D721Med (cell line): ENCODE results near the gene PPP1CA.
A peak's percentile ranks its signal among the peaks of the same experiment; 100 is the strongest.

ENCODE experiments used
- DNase-seq: peaks from one replicate; pipeline ENCODE4 v3.0.0; 2011; ENCODE audit warnings: low spot score; ENCODE audit not compliant: insufficient read length
- FAIRE-seq: peaks from 2 replicates; lab custom pipeline; 2011; peaks lifted over from hg19 to GRCh38; lab: Jason Lieb, UNC
- TF ChIP-seq, protein P1 (sequence below): IDR thresholded peaks from 2 replicates; pipeline ENCODE4 v1.5.1; 2012; ENCODE audit warnings: mild to moderate bottlenecking, control low read depth; ENCODE audit not compliant: insufficient read depth; ENCODE audit errors: missing control alignments

Gene PPP1CA

DNA sequence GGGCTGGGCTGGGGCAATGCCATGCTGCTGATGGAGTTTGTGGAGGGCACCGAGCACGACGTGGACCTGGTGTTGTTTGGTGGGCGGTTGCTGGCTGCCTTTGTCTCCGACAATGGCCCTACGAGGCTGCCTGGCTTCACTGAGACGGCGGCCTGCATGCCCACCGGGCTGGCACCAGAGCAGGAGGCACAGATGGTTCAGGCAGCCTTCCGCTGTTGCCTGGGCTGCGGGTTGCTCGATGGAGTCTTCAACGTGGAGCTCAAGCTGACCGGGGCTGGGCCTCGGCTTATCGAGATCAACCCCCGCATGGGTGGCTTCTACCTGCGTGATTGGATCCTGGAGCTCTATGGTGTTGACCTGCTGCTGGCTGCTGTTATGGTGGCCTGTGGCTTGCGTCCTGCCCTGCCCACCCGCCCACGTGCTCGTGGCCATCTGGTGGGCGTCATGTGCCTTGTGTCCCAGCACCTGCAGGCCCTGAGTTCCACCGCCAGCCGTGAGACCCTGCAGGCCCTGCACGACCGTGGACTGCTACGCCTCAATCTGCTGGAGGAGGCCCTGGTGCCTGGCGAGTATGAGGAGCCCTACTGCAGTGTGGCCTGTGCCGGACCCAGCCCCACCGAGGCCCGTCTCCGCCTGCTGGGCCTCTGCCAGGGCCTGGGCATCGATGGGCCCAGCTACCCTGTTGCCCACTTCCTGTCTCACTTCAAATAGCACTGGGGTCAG is 22.4 kb upstream of the PPP1CA start:
- FAIRE-seq (no peak), DNase-seq (no peak)

DNA sequence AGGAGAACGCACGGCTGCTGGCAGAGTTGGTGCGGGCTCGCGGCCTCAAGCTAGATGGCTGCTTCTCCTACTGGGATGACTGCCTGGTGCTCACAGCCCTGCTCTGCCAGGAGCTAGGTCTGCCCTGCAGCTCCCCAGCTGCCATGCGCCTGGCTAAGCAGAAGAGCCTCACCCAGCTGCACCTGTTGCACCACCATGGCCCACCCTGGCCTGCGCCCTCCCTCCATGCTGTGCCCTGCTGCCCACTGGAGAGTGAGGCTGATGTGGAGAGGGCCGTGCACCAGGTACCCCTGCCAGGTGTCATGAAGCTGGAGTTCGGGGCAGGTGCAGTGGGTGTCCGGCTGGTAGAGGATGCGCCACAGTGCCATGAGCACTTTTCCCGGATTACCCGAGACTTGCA is 21.8 kb upstream of the PPP1CA start:
- TF ChIP-seq, protein P1, sequence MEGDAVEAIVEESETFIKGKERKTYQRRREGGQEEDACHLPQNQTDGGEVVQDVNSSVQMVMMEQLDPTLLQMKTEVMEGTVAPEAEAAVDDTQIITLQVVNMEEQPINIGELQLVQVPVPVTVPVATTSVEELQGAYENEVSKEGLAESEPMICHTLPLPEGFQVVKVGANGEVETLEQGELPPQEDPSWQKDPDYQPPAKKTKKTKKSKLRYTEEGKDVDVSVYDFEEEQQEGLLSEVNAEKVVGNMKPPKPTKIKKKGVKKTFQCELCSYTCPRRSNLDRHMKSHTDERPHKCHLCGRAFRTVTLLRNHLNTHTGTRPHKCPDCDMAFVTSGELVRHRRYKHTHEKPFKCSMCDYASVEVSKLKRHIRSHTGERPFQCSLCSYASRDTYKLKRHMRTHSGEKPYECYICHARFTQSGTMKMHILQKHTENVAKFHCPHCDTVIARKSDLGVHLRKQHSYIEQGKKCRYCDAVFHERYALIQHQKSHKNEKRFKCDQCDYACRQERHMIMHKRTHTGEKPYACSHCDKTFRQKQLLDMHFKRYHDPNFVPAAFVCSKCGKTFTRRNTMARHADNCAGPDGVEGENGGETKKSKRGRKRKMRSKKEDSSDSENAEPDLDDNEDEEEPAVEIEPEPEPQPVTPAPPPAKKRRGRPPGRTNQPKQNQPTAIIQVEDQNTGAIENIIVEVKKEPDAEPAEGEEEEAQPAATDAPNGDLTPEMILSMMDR, result no peak
- DNase-seq (no peak), FAIRE-seq (no peak)

More for the DNA sequence above, 22.4 kb upstream of the PPP1CA start:
- TF ChIP-seq, protein P1, result no peak

GRCh38 chr11:67422891-67423290 is 21.2 kb upstream of the PPP1CA start:
- no peak for FAIRE-seq
- no peak for DNase-seq
- TF ChIP-seq, protein P1, result no peak

- DNase-seq, result no peak
- no peak for FAIRE-seq
- TF ChIP-seq, protein P1, result no peak
Measured at GRCh38 chr11:67421430-67422031, 19.9 kb upstream of the PPP1CA start.

DNA sequence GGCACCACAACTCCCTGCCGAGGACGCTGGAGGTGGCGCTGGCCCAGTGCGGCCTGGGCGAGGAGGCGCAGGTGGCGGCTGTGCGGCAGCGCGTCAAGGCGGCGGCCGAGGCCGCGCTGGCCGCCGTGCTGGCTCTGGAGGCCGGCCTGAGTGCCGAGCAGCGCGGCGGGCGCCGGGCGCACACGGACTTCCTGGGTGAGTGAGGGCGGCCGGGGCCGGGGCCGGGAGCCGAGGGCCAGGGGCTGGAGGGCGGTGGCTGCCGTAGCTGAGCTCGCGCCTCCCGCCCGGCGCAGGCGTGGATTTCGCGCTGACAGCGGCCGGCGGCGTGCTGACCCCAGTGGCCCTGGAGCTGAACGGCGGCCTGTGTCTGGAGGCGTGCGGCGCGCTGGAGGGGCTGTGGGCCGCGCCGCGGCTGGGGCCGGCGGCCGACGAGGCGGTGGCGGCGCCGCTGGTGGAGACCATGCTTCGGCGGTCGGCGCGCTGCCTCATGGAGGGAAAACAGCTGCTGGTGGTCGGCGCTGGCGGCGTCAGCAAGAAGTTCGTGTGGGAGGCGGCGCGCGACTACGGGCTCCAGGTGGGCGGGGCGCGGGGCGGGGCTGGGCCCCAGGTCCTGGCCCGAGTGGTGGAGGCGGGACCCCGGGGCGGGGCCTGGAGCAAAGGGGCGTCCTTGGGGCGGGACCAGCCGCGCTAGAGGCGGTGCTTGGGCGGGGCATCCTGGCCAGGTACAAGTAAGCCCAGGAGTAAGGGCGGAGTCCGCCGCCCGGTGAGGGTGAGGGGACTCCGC is 19.2 kb upstream of the PPP1CA start:
- FAIRE-seq (no peak), DNase-seq (peak; percentile 100)
- TF ChIP-seq, protein P1, result no peak

- FAIRE-seq, result no peak
- TF ChIP-seq, protein P1, result no peak
- no peak for DNase-seq
Measured at GRCh38 chr11:67420147-67420645, 18.5 kb upstream of the PPP1CA start.
